HEK293T (cell line): ENCODE measurements around the gene NRL.

Experiments
- CTCF ChIA-PET: fragments of 350-600 bp; formaldehyde crosslinking; extraction: SDS; loops from one replicate; lab custom pipeline; 2021; ENCODE audit warnings: antibody characterized with exemption, inconsistent platforms; lab: Yijun Ruan, JAX
- POLR2A ChIA-PET: fragments of 350-600 bp; formaldehyde crosslinking; extraction: SDS; loops from one replicate; lab custom pipeline; 2020; ENCODE audit warnings: antibody characterized with exemption, inconsistent platforms; lab: Yijun Ruan, JAX
- DNase-seq: peaks from one replicate; pipeline ENCODE4 v3.0.0; 2012; ENCODE audit warnings: mixed read lengths; ENCODE audit errors: extremely low spot score
- ARNT ChIP-seq: fragments of 450-650 bp; IDR thresholded peaks from 2 replicates; pipeline ENCODE4 v1.6.1; 2017; ENCODE audit warnings: mild to moderate bottlenecking
- BHLHE40 ChIP-seq: fragments of 450-650 bp; IDR thresholded peaks from 2 replicates; pipeline ENCODE4 v1.6.1; 2016; ENCODE audit warnings: mild to moderate bottlenecking, moderate library complexity, borderline replicate concordance
- CTBP1 ChIP-seq: fragments of 450-650 bp; IDR thresholded peaks from 2 replicates; pipeline ENCODE4 v1.6.1; 2016; ENCODE audit warnings: borderline replicate concordance
- ELF4 ChIP-seq: fragments of 450-650 bp; IDR thresholded peaks from 2 replicates; pipeline ENCODE4 v1.6.1; 2017; ENCODE audit warnings: antibody characterized with exemption
- FOXA1 ChIP-seq: fragments of 450-650 bp; IDR thresholded peaks from 2 replicates; pipeline ENCODE4 v1.6.1; 2016; ENCODE audit warnings: mild to moderate bottlenecking
- FOXK2 ChIP-seq: fragments of 450-650 bp; IDR thresholded peaks from 2 replicates; pipeline ENCODE4 v1.6.1; 2016; ENCODE audit warnings: mild to moderate bottlenecking
- FOXM1 ChIP-seq: fragments of 450-650 bp; IDR thresholded peaks from 2 replicates; pipeline ENCODE4 v1.6.1; 2017; ENCODE audit warnings: mild to moderate bottlenecking, borderline replicate concordance
- HDGF ChIP-seq: fragments of 450-650 bp; IDR thresholded peaks from 2 replicates; pipeline ENCODE4 v1.6.1; 2017; ENCODE audit warnings: antibody characterized with exemption, borderline replicate concordance
- L3MBTL2 ChIP-seq: fragments of 450-650 bp; conservative IDR thresholded peaks from 2 replicates; pipeline ENCODE4 v1.6.1; 2016; ENCODE audit warnings: mild to moderate bottlenecking
- LEF1 ChIP-seq: fragments of 450-650 bp; IDR thresholded peaks from 2 replicates; pipeline ENCODE4 v1.6.1; 2017; ENCODE audit warnings: mild to moderate bottlenecking, borderline replicate concordance
- NFRKB ChIP-seq: fragments of 450-650 bp; IDR thresholded peaks from 2 replicates; pipeline ENCODE4 v1.6.1; 2016; ENCODE audit warnings: mild to moderate bottlenecking, moderate library complexity
- SP1 ChIP-seq: fragments of 450-650 bp; IDR thresholded peaks from 2 replicates; pipeline ENCODE4 v1.6.1; 2017
- SUZ12 ChIP-seq: fragments of 450-650 bp; IDR thresholded peaks from 2 replicates; pipeline ENCODE4 v1.6.1; 2016; ENCODE audit warnings: mild to moderate bottlenecking
- TARDBP ChIP-seq: fragments of 450-650 bp; IDR thresholded peaks from 2 replicates; pipeline ENCODE4 v1.6.1; 2016
- ZNF384 ChIP-seq: fragments of 450-650 bp; IDR thresholded peaks from 2 replicates; pipeline ENCODE4 v1.6.1; 2016
- TF ChIP-seq, protein P1 (sequence below): fragments of 450-650 bp; IDR thresholded peaks from 2 replicates; pipeline ENCODE4 v1.6.1; 2016

The NRL gene

DNA sequence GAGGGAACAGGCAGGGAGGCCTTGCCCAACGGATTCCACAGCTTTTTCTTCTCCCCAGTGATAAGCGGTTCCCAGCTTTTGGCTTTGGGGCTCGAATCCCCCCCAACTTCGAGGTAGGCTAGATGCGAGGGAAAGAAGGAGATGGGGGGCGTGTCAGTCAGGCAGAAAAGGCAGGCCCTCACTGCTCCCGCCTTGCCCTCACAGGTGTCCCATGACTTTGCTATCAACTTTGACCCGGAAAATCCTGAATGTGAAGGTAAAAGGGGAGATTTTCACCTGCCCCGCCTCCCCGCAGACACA, 38.5 kb downstream of the NRL start:
- POLR2A ChIA-PET = interaction anchor here (1.7 kb wide), 1 partner anchor 18 kb away, joined by 6 read pairs; the partner anchor contains the start of gene PCK2
- CTCF ChIA-PET = no interaction called here
- no peak for TF ChIP-seq FOXK2
- TF ChIP-seq CTBP1 = no peak
- no peak for TF ChIP-seq ELF4
- no peak for TF ChIP-seq BHLHE40
- TF ChIP-seq L3MBTL2 = no peak
- no peak for TF ChIP-seq LEF1
- TF ChIP-seq ARNT = no peak
- no peak for TF ChIP-seq FOXM1
- no peak for TF ChIP-seq NFRKB
- no peak for DNase-seq

DNA sequence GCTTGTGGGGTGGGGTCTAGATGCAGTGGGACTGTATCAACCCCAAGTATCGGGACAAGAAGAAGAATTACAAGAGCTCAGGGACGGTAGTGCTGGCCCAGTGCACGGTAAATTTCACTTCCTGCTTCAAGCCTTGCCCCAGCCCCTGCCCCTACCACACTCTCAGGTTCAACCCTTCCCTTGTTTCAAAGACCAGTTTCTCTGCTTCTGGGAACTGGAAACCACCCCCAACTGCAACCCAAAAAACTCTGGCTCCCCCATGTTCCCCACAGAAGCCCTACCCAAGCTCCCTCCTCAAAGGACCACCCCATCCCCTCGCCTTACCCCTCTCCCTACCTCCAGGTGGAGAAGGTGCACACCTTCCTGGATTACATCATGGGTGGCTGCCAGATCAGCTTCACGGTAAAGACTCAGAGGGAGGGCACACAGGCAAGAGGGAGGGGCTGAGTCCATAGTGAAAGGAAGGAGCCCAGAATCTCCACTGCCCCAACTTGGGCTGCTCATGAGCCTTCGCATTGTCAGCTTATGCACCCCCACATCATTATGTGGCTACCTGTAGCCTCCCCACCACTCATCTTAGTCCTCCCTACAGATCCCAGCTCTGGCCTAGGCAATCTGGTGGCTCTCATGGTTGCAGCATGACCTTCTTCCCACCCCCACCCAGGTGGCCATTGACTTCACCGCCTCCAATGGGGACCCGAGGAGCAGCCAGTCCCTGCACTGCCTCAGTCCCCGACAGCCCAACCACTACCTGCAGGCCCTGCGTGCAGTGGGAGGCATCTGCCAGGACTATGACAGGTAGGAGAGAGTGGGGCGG, 39.1 kb downstream of the NRL start:
- ChIA-PET CTCF (interaction anchor here (2.0 kb wide), 1 partner anchor 17 kb away, joined by 5 read pairs; no protein-coding TSS in a partner anchor), POLR2A (interaction anchor here (1.7 kb wide), 1 partner anchor 18 kb away, joined by 6 read pairs; the partner anchor contains the start of gene PCK2)
- TF ChIP-seq NFRKB (no peak), FOXK2 (no peak), SUZ12 (no peak), ZNF384 (no peak), LEF1 (no peak), ARNT (no peak), CTBP1 (no peak), ELF4 (no peak), HDGF (no peak), FOXA1 (no peak), TARDBP (no peak), FOXM1 (no peak), L3MBTL2 (no peak), SP1 (no peak)
- TF ChIP-seq, protein P1, sequence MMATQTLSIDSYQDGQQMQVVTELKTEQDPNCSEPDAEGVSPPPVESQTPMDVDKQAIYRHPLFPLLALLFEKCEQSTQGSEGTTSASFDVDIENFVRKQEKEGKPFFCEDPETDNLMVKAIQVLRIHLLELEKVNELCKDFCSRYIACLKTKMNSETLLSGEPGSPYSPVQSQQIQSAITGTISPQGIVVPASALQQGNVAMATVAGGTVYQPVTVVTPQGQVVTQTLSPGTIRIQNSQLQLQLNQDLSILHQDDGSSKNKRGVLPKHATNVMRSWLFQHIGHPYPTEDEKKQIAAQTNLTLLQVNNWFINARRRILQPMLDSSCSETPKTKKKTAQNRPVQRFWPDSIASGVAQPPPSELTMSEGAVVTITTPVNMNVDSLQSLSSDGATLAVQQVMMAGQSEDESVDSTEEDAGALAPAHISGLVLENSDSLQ = no peak
- DNase-seq = no peak

DNA sequence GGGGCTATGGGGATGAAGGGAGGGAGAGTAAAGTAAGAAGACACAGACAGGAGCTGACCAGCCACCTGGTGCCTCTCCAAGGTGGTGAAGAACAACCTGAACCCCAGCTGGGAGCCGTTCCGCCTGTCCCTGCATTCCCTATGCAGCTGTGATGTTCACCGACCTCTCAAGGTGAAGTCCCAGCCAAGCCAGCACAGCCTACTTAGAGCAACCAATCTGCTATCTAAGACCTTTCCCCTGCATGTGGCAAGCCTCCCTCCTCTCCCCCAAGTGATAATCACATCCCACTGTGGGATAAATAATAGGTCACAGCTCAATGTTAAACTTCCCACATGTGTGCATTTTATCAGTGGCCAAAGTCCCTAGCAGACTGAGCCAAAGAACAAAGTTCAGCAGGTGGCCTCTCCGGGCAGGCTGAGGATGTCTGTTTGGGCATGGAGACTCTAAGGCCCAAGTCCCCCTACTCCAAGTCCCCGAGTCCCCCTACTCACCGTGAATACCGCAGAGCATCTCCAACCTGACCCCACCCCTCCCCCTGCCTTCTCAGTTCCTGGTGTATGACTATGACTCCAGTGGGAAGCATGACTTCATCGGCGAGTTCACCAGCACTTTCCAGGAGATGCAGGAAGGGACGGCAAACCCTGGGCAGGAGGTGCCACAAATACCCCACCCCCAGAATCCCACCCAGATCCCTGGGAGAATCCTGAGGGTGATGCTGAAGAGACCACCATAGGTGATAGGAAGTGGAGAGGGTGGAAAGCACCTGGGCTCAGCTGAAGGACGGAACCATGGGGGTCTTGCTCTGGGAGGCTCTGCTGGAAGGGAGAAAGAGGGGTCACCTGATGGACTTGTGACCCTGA, 39.9 kb downstream of the NRL start:
- TF ChIP-seq TARDBP (no peak), ELF4 (no peak), SUZ12 (no peak), NFRKB (no peak), CTBP1 (no peak), ZNF384 (no peak), LEF1 (no peak)
- ChIA-PET CTCF (interaction anchor here (1.3 to 2.0 kb wide), 2 partner anchors 16 to 17 kb away, joined by 3 to 5 read pairs; no protein-coding TSS in a partner anchor), POLR2A (interaction anchor here (1.3 kb wide), 1 partner anchor 18 kb away, joined by 4 read pairs; no protein-coding TSS in a partner anchor)
- no peak for DNase-seq

DNA sequence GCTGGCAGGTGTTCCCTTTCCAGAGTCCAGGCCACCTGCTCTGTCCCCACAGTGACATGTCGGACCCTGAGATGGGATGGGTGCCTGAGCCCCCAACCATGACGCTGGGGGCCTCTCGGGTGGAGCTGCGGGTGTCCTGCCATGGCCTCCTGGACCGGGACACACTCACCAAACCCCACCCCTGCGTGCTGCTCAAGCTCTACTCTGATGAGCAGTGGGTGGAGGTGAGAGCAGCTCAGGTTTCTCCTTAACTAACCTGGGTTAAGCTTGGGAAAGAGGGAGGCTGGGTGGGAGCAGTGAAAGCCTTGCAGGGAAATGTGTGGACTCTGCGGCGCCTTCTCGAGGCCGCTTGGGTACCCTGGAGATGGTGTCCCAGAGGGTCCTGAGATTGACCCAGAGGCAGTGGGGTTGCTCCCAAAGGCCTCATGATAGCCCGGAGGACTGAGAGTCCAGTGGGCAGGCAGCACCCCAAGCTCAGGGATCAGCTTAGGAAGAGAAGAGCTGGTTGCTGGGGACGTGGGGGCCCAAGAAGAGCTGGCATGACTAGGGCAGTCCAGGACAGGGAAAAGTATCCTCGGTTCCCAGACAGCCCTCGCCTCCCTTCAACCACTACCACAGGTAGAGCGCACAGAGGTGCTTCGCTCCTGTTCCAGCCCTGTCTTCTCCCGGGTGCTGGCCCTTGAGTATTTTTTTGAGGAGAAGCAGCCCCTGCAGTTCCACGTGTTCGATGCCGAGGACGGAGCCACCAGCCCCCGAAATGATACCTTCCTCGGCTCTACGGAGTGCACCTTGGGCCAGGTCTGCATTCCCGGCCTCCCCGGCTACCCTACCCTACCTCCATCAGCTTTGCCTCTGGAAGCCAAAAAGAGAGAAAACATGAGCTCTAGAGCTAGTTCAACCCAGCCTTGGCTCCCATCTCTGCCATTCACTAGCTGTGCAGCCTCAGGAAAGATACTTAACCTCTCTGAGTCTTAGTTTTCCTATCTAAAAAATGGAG, 41.6 kb downstream of the NRL start:
- POLR2A ChIA-PET = interaction anchor here (0.8 to 2.4 kb wide), 7 partner anchors 8 to 42 kb away, joined by 3 to 6 read pairs (median 4); partner anchors contain the start of genes DCAF11, NRL and PCK2
- TF ChIP-seq NFRKB (no peak), ZNF384 (no peak), ARNT (no peak), HDGF (no peak), BHLHE40 (no peak), LEF1 (no peak), FOXK2 (no peak), L3MBTL2 (no peak), SP1 (no peak), FOXA1 (no peak), FOXM1 (no peak), TARDBP (no peak), ELF4 (no peak), CTBP1 (no peak), SUZ12 (no peak)
- TF ChIP-seq, protein P1 = no peak
- DNase-seq = no peak
- CTCF ChIA-PET = interaction anchor here (0.9 to 2.0 kb wide), 3 partner anchors 15 to 19 kb away, joined by 3 to 5 read pairs (median 4); no protein-coding TSS in a partner anchor

DNA sequence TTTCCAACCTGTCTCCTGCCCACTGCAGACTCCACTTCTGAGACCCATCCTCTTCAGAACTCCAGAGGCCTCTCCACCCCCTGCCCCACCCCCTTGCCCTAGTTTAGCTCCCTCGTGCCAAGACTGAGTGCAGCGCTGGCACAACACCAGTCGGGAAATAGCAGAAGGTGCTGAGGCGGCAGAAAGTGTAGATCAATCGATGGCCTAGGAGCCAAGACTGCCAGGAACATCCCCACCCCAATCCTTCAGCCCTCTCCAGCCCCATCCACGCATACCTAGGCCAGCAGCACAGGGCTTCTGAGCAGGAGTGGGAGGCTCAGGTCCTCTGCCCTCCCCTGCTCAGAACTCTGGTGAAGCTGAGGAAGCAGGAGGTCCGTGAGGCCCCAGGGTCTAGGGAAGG, 42.3 kb downstream of the NRL start:
- POLR2A ChIA-PET = interaction anchor here (0.8 to 2.4 kb wide), 4 partner anchors 8 to 42 kb away, joined by 3 to 6 read pairs (median 4); partner anchors contain the start of genes DCAF11, NRL and PCK2
- no peak for TF ChIP-seq FOXA1
- TF ChIP-seq FOXK2 = no peak
- no peak for TF ChIP-seq SUZ12
- no peak for TF ChIP-seq ZNF384
- TF ChIP-seq HDGF = no peak
- CTCF ChIA-PET = interaction anchor here (0.9 kb wide), 2 partner anchors 14 to 18 kb away, joined by 4 read pairs; no protein-coding TSS in a partner anchor
- no peak for DNase-seq
